ENCODE results near the gene SNX17.

The SNX17 gene

GRCh38 chr2:27390822-27391679 is 20.6 kb downstream of the SNX17 start:
- no peak overlapping the region for H3K18ac ChIP-seq (ENCODE audit: low read length)
- H3K36me3 ChIP-seq (ENCODE audit: control insufficient read depth in 1 of 2, insufficient read depth in 2 of 2, low read length in 2 of 2), result peaks cover 4 to 10% of the 10 kb centered on the region in 2 experiments
- H3K4me3 ChIP-seq (ENCODE audit: low read depth, low read length), result no peak overlapping the region
- H2BK5ac ChIP-seq (ENCODE audit: low read depth, low read length, poor library complexity), result no peak overlapping the region
- no peak overlapping the region for H4K8ac ChIP-seq (ENCODE audit: low read depth, low read length)
- no peak overlapping the region for H4K12ac ChIP-seq (ENCODE audit: low read depth, low read length)
- no peak overlapping the region for H3K14ac ChIP-seq (ENCODE audit: low read length)
- H3K27ac ChIP-seq (ENCODE audit: low read depth, low read length), result no peak overlapping the region
- H3K4ac ChIP-seq (ENCODE audit: low read depth, low read length), result peak overlapping the region; percentile 14
- H2BK12ac ChIP-seq (ENCODE audit: low read length), result no peak overlapping the region
- H3K79me2 ChIP-seq (ENCODE audit: control insufficient read depth, insufficient read depth, low read length, poor library complexity), result peaks cover 5% of the 10 kb centered on the region
- H3K23ac ChIP-seq (ENCODE audit: low read length), result no peak overlapping the region
- no peak overlapping the region for H2AK5ac ChIP-seq (ENCODE audit: low read length)
- no peaks in the 10 kb centered on the region for H3K9me3 ChIP-seq (ENCODE audit: insufficient read depth, low read depth, low read length)
- no peaks in the 10 kb centered on the region for H3K4me1 ChIP-seq (ENCODE audit: control insufficient read depth in 1 of 2, insufficient read depth in 2 of 2, low read length in 2 of 2)
- no peak overlapping the region for H3K9ac ChIP-seq (ENCODE audit: low read length)
- no peaks in the 10 kb centered on the region for H3K27me3 ChIP-seq (ENCODE audit: insufficient read depth, low read length)
- no peak overlapping the region for H4K91ac ChIP-seq (ENCODE audit: low read depth, low read length)
- H2AFZ ChIP-seq (ENCODE audit: insufficient read depth, low read length, poor library complexity), result no peak overlapping the region
- no peaks in the 10 kb centered on the region for H3K79me1 ChIP-seq (ENCODE audit: low read length)
- no peak overlapping the region for H2BK120ac ChIP-seq (ENCODE audit: insufficient read depth, low read length, poor library complexity)
- WGBS (ENCODE audit: extremely low coverage, insufficient coverage, insufficient read length), result no CpG with 5 or more reads among the region's 9 CpGs
- no peak for DNase-seq
- H3K4me2 ChIP-seq (ENCODE audit: low read length), result no peak overlapping the region

- no peak overlapping the region for H3K4me3 ChIP-seq (ENCODE audit: low read depth, low read length)
- H3K18ac ChIP-seq (ENCODE audit: low read length), result no peak overlapping the region
- H2AK5ac ChIP-seq (ENCODE audit: low read length), result no peak overlapping the region
- H3K23ac ChIP-seq (ENCODE audit: low read length), result no peak overlapping the region
- peaks cover 5% of the 10 kb centered on the region for H3K79me2 ChIP-seq (ENCODE audit: control insufficient read depth, insufficient read depth, low read length, poor library complexity)
- H3K14ac ChIP-seq (ENCODE audit: low read length), result no peak overlapping the region
- no peak overlapping the region for H2BK120ac ChIP-seq (ENCODE audit: insufficient read depth, low read length, poor library complexity)
- H4K8ac ChIP-seq (ENCODE audit: low read depth, low read length), result no peak overlapping the region
- no peak overlapping the region for H2AFZ ChIP-seq (ENCODE audit: insufficient read depth, low read length, poor library complexity)
- H3K27me3 ChIP-seq (ENCODE audit: insufficient read depth, low read length), result no peaks in the 10 kb centered on the region
- H4K12ac ChIP-seq (ENCODE audit: low read depth, low read length), result no peak overlapping the region
- peaks cover 4 to 9% of the 10 kb centered on the region in 2 experiments for H3K36me3 ChIP-seq (ENCODE audit: control insufficient read depth in 1 of 2, insufficient read depth in 2 of 2, low read length in 2 of 2)
- H3K4me2 ChIP-seq (ENCODE audit: low read length), result no peak overlapping the region
- no peak overlapping the region for H2BK5ac ChIP-seq (ENCODE audit: low read depth, low read length, poor library complexity)
- no peaks in the 10 kb centered on the region for H3K4me1 ChIP-seq (ENCODE audit: control insufficient read depth in 1 of 2, insufficient read depth in 2 of 2, low read length in 2 of 2)
- no peak overlapping the region for H4K91ac ChIP-seq (ENCODE audit: low read depth, low read length)
- no peaks in the 10 kb centered on the region for H3K9me3 ChIP-seq (ENCODE audit: insufficient read depth, low read depth, low read length)
- no peak overlapping the region for H2BK12ac ChIP-seq (ENCODE audit: low read length)
- no peak for DNase-seq
- peak overlapping the region; percentile 1 for H3K4ac ChIP-seq (ENCODE audit: low read depth, low read length)
- no peak overlapping the region for H3K27ac ChIP-seq (ENCODE audit: low read depth, low read length)
- no peaks in the 10 kb centered on the region for H3K79me1 ChIP-seq (ENCODE audit: low read length)
- WGBS (ENCODE audit: extremely low coverage, insufficient coverage, insufficient read length), result no CpG with 5 or more reads among the region's 33 CpGs
- H3K9ac ChIP-seq (ENCODE audit: low read length), result no peak overlapping the region
Observed at GRCh38 chr2:27393225-27393624, 22.8 kb downstream of the SNX17 start.

GRCh38 chr2:27398962-27399361 is 28.5 kb downstream of the SNX17 start:
- no peak for DNase-seq

GRCh38 chr2:27400348-27401135 is 30.1 kb downstream of the SNX17 start:
- H3K4me3 ChIP-seq (ENCODE audit: low read depth, low read length), result no peak overlapping the region
- no peak overlapping the region for H3K9ac ChIP-seq (ENCODE audit: low read length)
- H3K79me2 ChIP-seq (ENCODE audit: control insufficient read depth, insufficient read depth, low read length, poor library complexity), result peaks cover 19% of the 10 kb centered on the region
- no peaks in the 10 kb centered on the region for H3K9me3 ChIP-seq (ENCODE audit: insufficient read depth, low read depth, low read length)
- H3K36me3 ChIP-seq (ENCODE audit: control insufficient read depth in 1 of 2, insufficient read depth in 2 of 2, low read length in 2 of 2), result peaks cover 3 to 9% of the 10 kb centered on the region in 2 experiments
- H2AFZ ChIP-seq (ENCODE audit: insufficient read depth, low read length, poor library complexity), result no peak overlapping the region
- no peak overlapping the region for H3K23ac ChIP-seq (ENCODE audit: low read length)
- no peak overlapping the region for H2BK120ac ChIP-seq (ENCODE audit: insufficient read depth, low read length, poor library complexity)
- no peak overlapping the region for H3K14ac ChIP-seq (ENCODE audit: low read length)
- H2AK5ac ChIP-seq (ENCODE audit: low read length), result no peak overlapping the region
- no peak overlapping the region for H2BK12ac ChIP-seq (ENCODE audit: low read length)
- H4K91ac ChIP-seq (ENCODE audit: low read depth, low read length), result no peak overlapping the region
- H3K4me2 ChIP-seq (ENCODE audit: low read length), result no peak overlapping the region
- no peak overlapping the region for H3K18ac ChIP-seq (ENCODE audit: low read length)
- H4K12ac ChIP-seq (ENCODE audit: low read depth, low read length), result no peak overlapping the region
- H3K4ac ChIP-seq (ENCODE audit: low read depth, low read length), result peak overlapping the region; percentile 86
- H4K8ac ChIP-seq (ENCODE audit: low read depth, low read length), result no peak overlapping the region
- H3K4me1 ChIP-seq (ENCODE audit: control insufficient read depth in 1 of 2, insufficient read depth in 2 of 2, low read length in 2 of 2), result no peaks in the 10 kb centered on the region
- no peak overlapping the region for H3K27ac ChIP-seq (ENCODE audit: low read depth, low read length)
- no CpG with 5 or more reads among the region's 2 CpGs for WGBS (ENCODE audit: extremely low coverage, insufficient coverage, insufficient read length)
- H2BK5ac ChIP-seq (ENCODE audit: low read depth, low read length, poor library complexity), result no peak overlapping the region
- no peaks in the 10 kb centered on the region for H3K79me1 ChIP-seq (ENCODE audit: low read length)
- DNase-seq, result no peak
- H3K27me3 ChIP-seq (ENCODE audit: insufficient read depth, low read length), result no peaks in the 10 kb centered on the region

More at GRCh38 chr2:27398962-27399361, 28.5 kb downstream of the SNX17 start:
- H4K91ac ChIP-seq (ENCODE audit: low read depth, low read length), result no peak overlapping the region
- no peak overlapping the region for H2BK120ac ChIP-seq (ENCODE audit: insufficient read depth, low read length, poor library complexity)
- H3K4me1 ChIP-seq (ENCODE audit: control insufficient read depth in 1 of 2, insufficient read depth in 2 of 2, low read length in 2 of 2), result no peaks in the 10 kb centered on the region
- peak overlapping the region; percentile 89 for H3K4ac ChIP-seq (ENCODE audit: low read depth, low read length)
- H3K18ac ChIP-seq (ENCODE audit: low read length), result no peak overlapping the region
- no peak overlapping the region for H2BK12ac ChIP-seq (ENCODE audit: low read length)
- H3K4me2 ChIP-seq (ENCODE audit: low read length), result no peak overlapping the region
- no peak overlapping the region for H3K4me3 ChIP-seq (ENCODE audit: low read depth, low read length)
- no peak overlapping the region for H2AFZ ChIP-seq (ENCODE audit: insufficient read depth, low read length, poor library complexity)
- no peak overlapping the region for H4K8ac ChIP-seq (ENCODE audit: low read depth, low read length)
- peaks cover 14% of the 10 kb centered on the region for H3K79me2 ChIP-seq (ENCODE audit: control insufficient read depth, insufficient read depth, low read length, poor library complexity)
- no peak overlapping the region for H3K14ac ChIP-seq (ENCODE audit: low read length)
- H2AK5ac ChIP-seq (ENCODE audit: low read length), result no peak overlapping the region
- WGBS (ENCODE audit: extremely low coverage, insufficient coverage, insufficient read length), result no CpG with 5 or more reads among the region's 5 CpGs
- H3K9me3 ChIP-seq (ENCODE audit: insufficient read depth, low read depth, low read length), result no peaks in the 10 kb centered on the region
- H3K9ac ChIP-seq (ENCODE audit: low read length), result no peak overlapping the region
- no peak overlapping the region for H3K27ac ChIP-seq (ENCODE audit: low read depth, low read length)
- H4K12ac ChIP-seq (ENCODE audit: low read depth, low read length), result no peak overlapping the region
- H2BK5ac ChIP-seq (ENCODE audit: low read depth, low read length, poor library complexity), result no peak overlapping the region
- H3K79me1 ChIP-seq (ENCODE audit: low read length), result no peaks in the 10 kb centered on the region
- H3K27me3 ChIP-seq (ENCODE audit: insufficient read depth, low read length), result no peaks in the 10 kb centered on the region
- H3K23ac ChIP-seq (ENCODE audit: low read length), result no peak overlapping the region
- peaks cover 0 to 2% of the 10 kb centered on the region in 2 experiments for H3K36me3 ChIP-seq (ENCODE audit: control insufficient read depth in 1 of 2, insufficient read depth in 2 of 2, low read length in 2 of 2)
